Right kidney (tissue), 1 donor: ENCODE measurements around the gene RFPL1.

Experiments used
- DNase-seq: peaks from one replicate; pipeline ENCODE4 v3.0.0-alpha.2; 2016

The RFPL1 gene

DNA sequence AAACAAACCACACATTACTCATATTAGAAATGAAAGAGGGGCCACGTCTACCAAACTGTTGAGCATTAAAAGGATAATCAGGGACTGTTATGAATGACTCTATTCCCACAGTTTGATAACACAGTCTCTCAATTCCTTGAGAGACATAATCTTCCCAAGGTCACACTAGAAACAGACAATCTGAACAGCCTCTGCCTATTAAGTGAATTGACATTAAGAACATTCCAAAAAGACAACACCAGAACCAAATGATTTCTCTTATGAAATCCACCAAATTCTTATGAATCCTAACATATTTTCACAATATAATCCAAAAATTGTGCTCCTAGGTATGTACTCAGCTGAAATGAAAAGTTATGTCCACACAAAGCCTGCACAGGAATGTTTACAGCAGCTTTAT is 4.6 kb downstream of the RFPL1 start:
- no peak for DNase-seq

GRCh38 chr22:29443452-29443851 is 5.1 kb downstream of the RFPL1 start:
- no peak for DNase-seq

DNA sequence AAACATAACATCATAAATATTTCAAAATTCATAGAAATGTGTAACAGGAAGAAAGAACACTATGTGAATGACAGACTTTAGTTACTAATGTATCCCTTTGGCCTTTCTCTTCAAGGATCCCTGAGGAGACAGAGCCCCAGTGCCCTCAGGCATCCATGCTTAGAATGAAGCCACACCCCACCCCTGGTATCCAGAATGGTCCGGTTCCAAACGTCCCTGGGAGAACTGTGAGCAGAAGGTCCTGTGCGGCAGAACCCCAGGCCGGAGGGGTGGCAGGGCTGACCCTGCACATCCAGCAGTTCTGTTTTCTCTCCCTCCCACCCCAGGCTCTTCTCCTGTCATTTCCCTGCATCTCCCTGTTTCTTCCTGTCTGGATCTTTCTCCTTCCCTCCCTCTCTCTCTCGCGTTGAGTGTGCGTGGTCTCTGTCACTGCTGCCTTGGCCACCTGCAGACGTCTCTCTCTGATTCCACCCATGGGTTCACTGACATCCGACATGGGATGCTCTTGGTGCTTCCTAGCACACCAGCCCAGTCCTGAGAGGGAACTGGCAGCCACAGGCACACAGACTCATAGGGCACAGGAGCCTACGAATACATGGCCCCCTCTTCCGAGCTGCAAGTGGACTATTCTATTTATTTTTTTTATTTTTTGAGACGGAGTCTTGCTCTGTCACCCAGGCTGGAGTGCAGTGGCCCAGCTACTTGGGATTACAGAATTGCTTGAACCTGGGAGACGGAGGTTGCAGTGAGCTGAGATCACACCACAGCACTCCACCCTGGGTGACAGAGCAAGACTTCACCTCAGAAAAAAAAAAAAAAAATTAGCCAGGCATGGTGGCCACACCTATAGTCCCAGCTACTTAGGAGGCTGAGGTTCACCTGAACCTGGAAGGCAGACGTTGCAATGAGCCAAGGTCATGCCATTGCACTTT is 5.7 kb downstream of the RFPL1 start:
- DNase-seq = no peak

DNA sequence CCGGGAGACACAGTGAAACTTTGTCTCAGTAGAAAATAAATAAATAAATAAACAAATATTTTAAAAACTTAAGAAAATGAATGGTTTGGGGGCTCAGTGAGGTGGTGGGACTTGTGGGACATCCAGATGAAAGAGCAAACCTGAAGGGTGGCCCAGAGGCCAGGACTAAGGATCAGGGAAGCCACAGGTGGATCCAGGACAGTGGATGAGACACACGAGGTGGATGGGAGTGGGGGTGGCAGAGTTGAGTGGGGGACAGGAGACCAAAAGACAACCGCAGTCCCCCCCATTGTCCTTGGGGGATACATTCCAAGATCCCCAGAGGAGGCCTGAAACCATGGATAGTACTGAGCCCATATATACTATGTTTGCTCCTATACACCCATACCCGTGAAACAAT is 7.1 kb downstream of the RFPL1 start:
- no peak for DNase-seq

DNA sequence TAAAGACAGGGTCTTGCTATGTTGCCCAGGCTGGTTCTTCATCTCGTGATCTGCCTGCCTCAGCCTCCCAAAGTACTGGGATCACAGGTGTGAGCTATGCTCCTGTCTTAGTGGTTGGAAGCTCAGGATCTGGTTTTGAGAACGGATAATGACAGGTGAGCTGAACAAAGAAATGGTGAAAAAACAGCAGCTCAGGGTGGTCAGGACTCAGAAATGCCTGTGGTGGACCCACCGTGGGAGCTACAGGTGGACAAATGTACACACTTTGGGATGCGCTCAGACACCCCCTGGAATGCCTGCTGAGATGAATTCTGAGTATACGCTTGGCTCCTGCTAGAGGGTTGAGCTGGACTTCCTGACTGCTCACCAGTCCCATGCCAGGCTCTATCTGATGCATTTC is 9.5 kb downstream of the RFPL1 start:
- DNase-seq = no peak

DNA sequence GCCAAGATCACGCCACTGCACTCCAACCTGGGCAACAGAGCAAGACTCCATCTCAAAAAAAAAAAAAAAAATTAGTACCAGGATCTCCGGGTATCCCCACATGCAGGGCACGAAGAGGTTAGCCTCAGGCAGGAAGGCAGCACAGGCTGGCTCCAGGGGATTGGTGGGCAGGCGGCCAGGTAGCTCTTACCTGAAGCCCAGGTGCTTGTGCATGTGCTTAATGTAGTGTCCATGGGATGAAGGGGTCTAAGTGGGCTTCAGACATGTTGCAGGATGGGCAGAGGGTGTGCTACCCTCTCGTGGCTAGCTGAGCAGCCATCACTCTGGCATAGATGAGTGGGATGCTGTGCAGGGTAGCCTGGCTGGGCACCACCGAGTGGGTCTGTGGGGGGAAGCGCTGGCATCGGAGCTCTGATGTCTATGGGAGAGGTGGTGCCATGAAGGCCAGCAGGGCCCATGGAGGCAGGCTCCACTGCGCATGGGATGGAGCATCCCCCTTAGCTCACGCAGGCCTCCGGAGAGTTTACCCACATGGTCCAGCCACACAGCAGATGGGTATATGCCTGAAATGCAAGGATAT is 11.0 kb downstream of the RFPL1 start:
- no peak for DNase-seq

DNA sequence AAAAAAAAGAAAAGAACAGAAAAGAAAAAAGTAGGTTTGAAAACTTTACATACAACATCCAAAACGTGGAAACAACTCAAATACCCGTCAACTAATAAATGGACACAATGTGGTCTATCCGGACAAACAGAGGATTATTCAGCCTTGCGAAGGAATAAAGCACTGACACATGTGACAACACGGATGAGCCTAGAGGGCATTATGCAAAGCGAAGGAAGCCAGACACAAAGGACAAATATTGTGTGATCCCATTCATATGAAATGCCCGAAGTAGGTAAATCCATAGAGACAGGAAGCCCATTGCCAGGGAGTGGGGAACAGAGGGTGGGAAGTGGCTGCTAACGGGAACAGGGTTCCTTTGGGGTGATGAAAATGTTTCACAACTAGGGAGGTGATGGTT is 11.8 kb downstream of the RFPL1 start:
- DNase-seq = no peak

GRCh38 chr22:29451863-29452262 is 13.5 kb downstream of the RFPL1 start:
- DNase-seq = no peak

DNA sequence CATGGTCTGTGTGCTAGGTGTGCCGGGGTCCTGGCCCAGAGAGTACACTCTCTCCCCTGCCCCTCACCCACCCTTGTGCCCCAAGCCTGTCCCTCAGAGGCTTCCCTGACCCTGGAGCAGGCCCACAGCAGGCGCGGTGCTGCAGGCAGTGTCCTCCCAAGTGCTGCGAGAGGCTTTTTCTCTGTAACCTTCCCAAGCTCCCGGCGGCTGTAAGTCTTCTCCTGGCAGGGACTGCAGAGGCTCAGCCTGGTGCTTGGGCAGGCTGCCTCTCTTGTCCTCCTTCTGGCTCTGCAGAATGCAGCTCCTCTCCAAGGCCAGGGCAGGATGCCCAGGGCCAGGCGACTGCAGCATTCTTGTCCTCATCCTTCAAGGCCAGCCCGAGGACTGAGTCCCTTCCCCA is 15.9 kb downstream of the RFPL1 start:
- no peak for DNase-seq

GRCh38 chr22:29456211-29456671 is 17.9 kb downstream of the RFPL1 start:
- no peak for DNase-seq

DNA sequence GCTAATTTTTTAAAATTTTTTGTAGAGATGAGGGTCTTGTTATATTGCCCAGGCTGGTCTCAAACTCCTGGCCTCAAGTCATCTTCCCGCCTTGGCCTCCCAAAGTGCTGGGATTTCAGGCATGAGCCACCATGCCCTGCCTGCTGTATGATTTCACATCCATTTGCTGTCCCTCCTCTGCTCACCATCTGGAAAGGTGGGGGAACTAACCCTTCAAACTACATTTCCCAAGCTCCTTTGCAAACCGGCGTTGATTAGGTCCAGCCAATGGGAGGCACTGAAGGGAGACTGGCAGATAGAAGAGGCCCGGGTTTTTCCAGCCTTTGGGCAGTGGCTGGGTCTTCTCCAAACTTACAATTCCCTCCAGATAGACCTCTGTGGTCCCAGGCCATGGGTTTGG is 19.3 kb downstream of the RFPL1 start:
- no peak for DNase-seq

GRCh38 chr22:29458551-29458950 is 20.2 kb downstream of the RFPL1 start:
- no peak for DNase-seq

DNA sequence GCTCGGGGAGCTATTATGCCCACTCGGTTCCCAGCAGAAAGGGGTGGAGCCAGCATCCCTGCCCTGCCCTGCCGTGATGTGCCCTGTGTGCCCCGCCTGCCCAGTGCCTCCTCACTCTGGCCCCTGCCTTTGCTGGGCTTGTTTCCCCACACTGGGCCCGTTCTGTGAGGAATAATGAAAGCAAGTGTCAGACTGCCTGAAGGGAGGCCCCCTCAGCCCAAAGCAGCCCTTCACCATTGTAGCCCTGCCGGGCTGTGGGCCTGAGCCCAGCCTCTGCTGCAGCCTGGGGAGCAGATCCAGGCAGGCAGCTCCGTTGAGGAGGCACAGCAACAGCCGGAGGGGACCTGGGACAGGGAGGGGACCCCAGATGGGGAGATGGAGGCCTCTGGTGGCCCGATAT is 21.4 kb downstream of the RFPL1 start:
- DNase-seq = no peak

GRCh38 chr22:29461263-29461662 is 22.9 kb downstream of the RFPL1 start:
- DNase-seq = no peak

DNA sequence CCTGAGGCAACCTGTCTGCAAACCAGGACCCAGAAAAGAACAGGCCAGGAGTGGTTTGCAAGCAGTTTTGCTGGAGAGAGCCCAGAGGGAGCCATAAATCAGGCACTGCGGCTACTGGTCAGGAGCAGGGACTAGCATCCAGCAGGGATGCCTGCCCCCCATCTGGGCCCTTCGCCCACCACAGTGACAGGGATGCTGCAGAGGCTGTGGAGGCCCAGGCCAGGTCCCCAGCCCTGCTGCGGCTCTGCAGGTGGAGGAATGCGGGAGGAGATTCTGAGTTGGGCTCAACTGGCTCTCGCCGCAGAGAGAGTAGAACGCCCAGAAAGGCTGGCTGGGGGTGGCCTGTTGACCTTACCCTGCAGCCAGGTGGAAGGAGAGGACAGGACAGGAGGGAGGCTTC is 25.2 kb downstream of the RFPL1 start:
- DNase-seq = no peak

- no peak for DNase-seq
These were observed 26.2 kb downstream of the RFPL1 start for GRCh38 chr22:29464581-29464980.

DNA sequence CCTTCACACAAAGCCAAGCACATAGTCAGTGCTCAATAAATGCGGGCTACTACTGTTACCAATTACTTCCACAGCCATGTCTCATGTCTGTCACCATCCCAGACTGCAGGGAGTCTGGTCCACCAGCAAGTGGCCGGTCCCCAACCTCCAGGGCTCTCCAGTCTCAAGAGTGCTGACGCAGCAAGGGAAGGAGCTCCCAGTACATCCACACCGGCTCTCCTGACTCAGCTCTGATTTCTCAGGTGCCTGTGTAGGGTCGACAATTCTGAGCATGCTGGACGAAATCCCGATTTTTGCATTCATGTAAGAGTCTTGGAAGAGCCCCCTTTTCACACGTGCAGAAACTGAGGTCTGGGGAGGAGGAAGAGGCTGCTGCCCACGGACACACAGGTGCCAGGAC is 31.4 kb downstream of the RFPL1 start:
- DNase-seq = peak; percentile 11

GRCh38 chr22:29470159-29470855 is 31.9 kb downstream of the RFPL1 start:
- DNase-seq = peak; percentile 65

GRCh38 chr22:29473001-29473400 is 34.6 kb downstream of the RFPL1 start:
- DNase-seq = no peak

DNA sequence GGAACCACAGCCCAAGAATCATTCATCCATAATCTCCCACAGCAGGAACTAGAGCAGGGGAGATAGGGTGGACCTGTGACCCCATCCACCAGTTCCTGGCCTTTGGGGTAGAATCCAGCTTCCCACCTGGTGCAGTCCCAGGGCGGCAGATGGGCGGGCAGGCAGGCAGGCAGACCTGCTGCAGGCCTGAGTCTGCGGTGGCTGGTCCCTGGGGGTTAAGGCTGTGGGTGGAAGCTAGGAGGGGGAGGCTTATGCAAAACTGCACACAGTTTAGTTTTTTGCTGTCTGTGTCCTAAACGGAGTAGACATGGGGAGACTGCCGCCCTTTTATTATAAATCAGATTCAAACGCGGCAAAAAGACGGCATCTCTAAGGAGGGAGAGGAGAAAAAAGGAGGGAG is 37.2 kb downstream of the RFPL1 start:
- DNase-seq = no peak

DNA sequence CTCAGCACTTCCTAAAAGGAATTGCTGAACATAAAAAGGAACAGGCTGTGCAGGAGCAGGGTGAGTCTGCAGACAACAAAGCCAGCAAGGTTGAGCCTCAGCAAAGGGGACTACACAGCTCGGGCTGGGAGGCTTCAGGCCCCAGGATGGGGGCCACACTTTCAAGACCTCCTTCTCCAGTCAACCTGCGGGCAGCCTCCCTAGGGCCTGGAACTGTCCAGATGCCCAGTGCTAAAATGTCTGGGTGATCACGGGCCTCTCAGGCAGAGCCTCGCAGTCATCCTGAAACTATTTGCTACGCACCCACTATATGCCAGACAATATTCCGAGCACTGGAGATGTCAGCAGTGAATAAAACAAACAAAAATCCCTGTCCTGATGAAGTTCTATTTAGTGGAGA is 37.7 kb downstream of the RFPL1 start:
- DNase-seq = no peak

DNA sequence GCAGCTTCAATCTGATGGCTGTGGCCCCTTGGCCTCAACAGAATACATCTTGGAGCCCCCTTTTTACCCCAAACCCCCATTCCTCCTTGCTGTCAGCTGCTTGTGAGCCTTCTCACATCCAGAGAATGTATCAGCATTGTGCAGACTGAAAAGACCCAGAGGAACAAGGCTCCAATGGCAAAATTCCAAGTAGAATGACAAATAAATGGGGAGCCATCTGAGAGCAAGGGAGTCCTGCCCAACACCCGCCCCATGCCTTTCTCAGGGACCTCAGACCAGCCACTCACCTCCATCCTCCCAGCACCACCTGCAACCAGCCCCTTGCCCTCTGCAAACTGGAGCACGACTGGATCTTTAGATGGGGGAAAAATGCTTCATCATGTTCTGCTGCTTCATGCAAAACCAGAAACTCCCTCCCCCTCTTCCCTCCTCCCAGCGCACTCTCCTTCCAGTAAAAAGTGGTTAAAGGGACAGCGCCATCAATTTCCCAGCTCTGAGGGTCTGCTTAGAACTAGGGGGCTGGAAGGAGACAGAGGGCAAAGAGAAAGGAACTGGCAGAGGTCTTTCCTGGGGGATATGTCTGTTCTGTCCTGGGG is 39.4 kb downstream of the RFPL1 start:
- DNase-seq = no peak
